A549 (cell line): ENCODE measurements around the gene ARHGAP26. TPM values are rescaled to one million over a fixed set of nuclear protein-coding genes. Genes with fewer than 3 reads are reported as not detected.

ENCODE experiments used
- ATAC-seq, 2 experiments: fragments of 200-7000 bp in 1 of 2; fragments of >200 bp in 1 of 2; cut with Nextera tagmentation in 1 of 2; cut with Tn5 transposase in 1 of 2; 3 replicates each; pipeline versions ENCODE4 v1.8.0 to v1.9.1; 2018 to 2020; ENCODE audit warnings: mild to moderate bottlenecking in 1 of 2, moderate library complexity in 1 of 2
- CTCF ChIA-PET: fragments of 300-600 bp; sonication (Branson Sonifier 250); formaldehyde crosslinking; extraction: SDS; loops from one replicate; lab custom pipeline; 2021; ENCODE audit warnings: antibody characterized with exemption, inconsistent platforms; lab: Yijun Ruan, JAX
- POLR2A ChIA-PET: fragments of 350-600 bp; formaldehyde crosslinking; extraction: SDS; loops from one replicate; lab custom pipeline; 2021; ENCODE audit warnings: antibody characterized with exemption, inconsistent platforms; lab: Yijun Ruan, JAX
- DNase-seq, 2 experiments: peaks; one replicate each; pipeline versions ENCODE4 v3.0.0 to v3.0.0-alpha.2; 2011 to 2016; ENCODE audit warnings: low read depth in 1 of 2, low spot score in 1 of 2
- FAIRE-seq: peaks from 2 replicates; lab custom pipeline; 2011; peaks lifted over from hg19 to GRCh38; lab: Jason Lieb, UNC
- H3K27ac ChIP-seq, 2 experiments: fragments of >200 bp; sonication (Bioruptor Twin); formaldehyde crosslinking; 3 replicates each; pipeline ENCODE4 v1.5.1; 2016 to 2017
- H3K4me1 ChIP-seq: fragments of >200 bp; sonication (Bioruptor Twin); formaldehyde crosslinking; 3 replicates; pipeline ENCODE4 v1.6.1; 2016
- H3K4me2 ChIP-seq: fragments of >200 bp; sonication (Bioruptor Twin); formaldehyde crosslinking; 3 replicates; pipeline ENCODE4 v1.6.1; 2016
- H3K4me3 ChIP-seq: fragments of >200 bp; sonication (Bioruptor Twin); formaldehyde crosslinking; 3 replicates; pipeline ENCODE4 v1.5.1; 2016
- H3K9me3 ChIP-seq: fragments of >200 bp; sonication (Bioruptor Twin); formaldehyde crosslinking; 3 replicates; pipeline ENCODE4 v1.6.1; 2016
- CBX2 ChIP-seq: fragments of 200-600 bp; sonication (generic); IDR thresholded peaks from 2 replicates; pipeline ENCODE4 v1.6.1; 2016; ENCODE audit warnings: low read depth, mild to moderate bottlenecking, borderline replicate concordance
- CEBPB ChIP-seq, 2 experiments: fragments of >200 bp in 1 of 2; sonication (Bioruptor Twin) in 1 of 2; formaldehyde crosslinking in 1 of 2; IDR thresholded peaks; 2 replicates each; pipeline ENCODE4 v1.6.1; 2012 to 2016
- CHD2 ChIP-seq: fragments of 150-350 bp; IDR thresholded peaks from 2 replicates; pipeline ENCODE4 v1.6.1; 2014; ENCODE audit warnings: low read length; ENCODE audit not compliant: partially characterized antibody
- FOSL2 ChIP-seq, 2 experiments: fragments of 450-650 bp in 1 of 2; fragments of >200 bp in 1 of 2; sonication (Bioruptor Twin) in 1 of 2; formaldehyde crosslinking; IDR thresholded peaks; 2 replicates each; pipeline versions ENCODE4 v1.5.0 to v1.6.1; 2016 to 2020; ENCODE audit warnings: mild to moderate bottlenecking in 1 of 2, moderate library complexity in 1 of 2
- FOXS1 ChIP-seq: fragments of 250-450 bp; sonication (Bioruptor Pico); IDR thresholded peaks from 2 replicates; pipeline ENCODE4 v1.5.0; 2020; ENCODE audit warnings: mild to moderate bottlenecking, moderate library complexity
- HEYL ChIP-seq: fragments of 250-450 bp; sonication (Bioruptor Pico); IDR thresholded peaks from 2 replicates; pipeline ENCODE4 v1.8.0; 2021; ENCODE audit warnings: mild to moderate bottlenecking, moderate library complexity
- HOXA7 ChIP-seq: fragments of 250-450 bp; sonication (Bioruptor Pico); IDR thresholded peaks from 2 replicates; pipeline ENCODE4 v1.5.0; 2020; ENCODE audit warnings: mild to moderate bottlenecking, moderate library complexity
- HOXB13 ChIP-seq: fragments of 250-450 bp; sonication (Bioruptor Pico); IDR thresholded peaks from 2 replicates; pipeline ENCODE4 v1.5.0; 2020; ENCODE audit warnings: low read depth, mild to moderate bottlenecking, moderate library complexity
- HOXB5 ChIP-seq: fragments of 250-450 bp; sonication (Bioruptor Pico); IDR thresholded peaks from 2 replicates; pipeline ENCODE4 v1.5.0; 2020; ENCODE audit warnings: mild to moderate bottlenecking, moderate library complexity
- JUN ChIP-seq, 2 experiments: fragments of >200 bp; sonication (Bioruptor Twin); formaldehyde crosslinking; IDR thresholded peaks; 2 replicates in 1 of 2; 3 replicates in 1 of 2; pipeline ENCODE4 v1.6.1; 2016 to 2017
- JUNB ChIP-seq: fragments of >200 bp; sonication (Bioruptor Twin); formaldehyde crosslinking; IDR thresholded peaks from 2 replicates; pipeline ENCODE4 v1.6.1; 2016
- KDM1A ChIP-seq: fragments of 200-600 bp; sonication (generic); IDR thresholded peaks from 2 replicates; pipeline ENCODE4 v1.6.1; 2016; ENCODE audit warnings: low read depth, mild to moderate bottlenecking
- MAFK ChIP-seq: fragments of 450-650 bp; IDR thresholded peaks from 2 replicates; pipeline ENCODE4 v1.6.1; 2014; ENCODE audit not compliant: partially characterized antibody
- NPAS2 ChIP-seq: fragments of 250-450 bp; sonication (Bioruptor Pico); IDR thresholded peaks from 2 replicates; pipeline ENCODE4 v1.8.0; 2022; ENCODE audit warnings: mild to moderate bottlenecking, moderate library complexity, borderline replicate concordance
- NR3C1 ChIP-seq: fragments of >200 bp; sonication (Bioruptor Twin); formaldehyde crosslinking; IDR thresholded peaks from 3 replicates; pipeline ENCODE4 v1.6.1; 2017
- RARB ChIP-seq: fragments of 250-450 bp; sonication (Bioruptor Pico); IDR thresholded peaks from 2 replicates; pipeline ENCODE4 v1.8.0; 2021; ENCODE audit warnings: mild to moderate bottlenecking, moderate library complexity
- RNF2 ChIP-seq: fragments of 200-600 bp; sonication (generic); IDR thresholded peaks from 2 replicates; pipeline ENCODE4 v1.6.1; 2016; ENCODE audit warnings: low read depth, mild to moderate bottlenecking, antibody characterized with exemption, moderate library complexity, borderline replicate concordance
- SMC3 ChIP-seq: fragments of >200 bp; sonication (Bioruptor Twin); formaldehyde crosslinking; IDR thresholded peaks from 3 replicates; pipeline ENCODE4 v1.6.1; 2018; ENCODE audit warnings: inconsistent platforms
- TFCP2L1 ChIP-seq: fragments of 250-450 bp; sonication (Bioruptor Pico); IDR thresholded peaks from 2 replicates; pipeline ENCODE4 v1.5.0; 2021; ENCODE audit warnings: mild to moderate bottlenecking
- TP53 ChIP-seq: fragments of 250-450 bp; sonication (Bioruptor Pico); IDR thresholded peaks from 2 replicates; pipeline ENCODE4 v1.5.0; 2021; ENCODE audit warnings: mild to moderate bottlenecking, moderate library complexity
- ZC3H11A ChIP-seq: fragments of 450-650 bp; IDR thresholded peaks from 2 replicates; pipeline ENCODE4 v1.6.1; 2014; ENCODE audit warnings: antibody characterized with exemption, mild to moderate bottlenecking
- ZFP36 ChIP-seq: fragments of 450-650 bp; IDR thresholded peaks from 2 replicates; pipeline ENCODE4 v1.6.1; 2014; ENCODE audit warnings: borderline replicate concordance; ENCODE audit not compliant: partially characterized antibody
- ZNF302 ChIP-seq: fragments of 250-450 bp; sonication (Bioruptor Pico); IDR thresholded peaks from 2 replicates; pipeline ENCODE4 v1.9.0; 2021; ENCODE audit warnings: inconsistent platforms, mild to moderate bottlenecking, moderate library complexity
- ZSCAN20 ChIP-seq: fragments of 250-450 bp; sonication (Bioruptor Pico); IDR thresholded peaks from 2 replicates; pipeline ENCODE4 v1.8.0; 2022; ENCODE audit warnings: mild to moderate bottlenecking, moderate library complexity
- WGBS: methylation state at CpG from one replicate; pipeline ENCODE4 v1.1.6; 2017; ENCODE audit errors: missing lambda C conversion rate; 5-methylcytosine and 5-hydroxymethylcytosine counted together
- polyA plus RNA-seq, 4 experiments: library from polyadenylated mRNA; depleted of rRNA in 3 of 4; stranded (reverse); fragments of >200 nt; fragmentation: RNase III in 1 of 4; extraction: RNeasy Plus Mini Kit Qiagen cat#74134 plus additional on column Dnase treatment in 1 of 4; gene quantifications; 2 replicates in 3 of 4; 3 replicates in 1 of 4; pipeline ENCODE4 v1.2.3, GENCODE V29; 2011 to 2017
- TF ChIP-seq, protein P1 (sequence below): IDR thresholded peaks from 2 replicates; pipeline ENCODE4 v1.6.1; 2012
- TF ChIP-seq, protein P2 (sequence below): fragments of >200 bp; sonication (Bioruptor Twin); formaldehyde crosslinking; IDR thresholded peaks from 3 replicates; pipeline ENCODE4 v1.6.1; 2016
- TF ChIP-seq, protein P3 (sequence below): IDR thresholded peaks from 2 replicates; pipeline ENCODE4 v1.6.1; 2012
- TF ChIP-seq, protein P4 (sequence below): fragments of 450-650 bp; IDR thresholded peaks from 2 replicates; pipeline ENCODE4 v1.6.1; 2014; ENCODE audit warnings: antibody characterized with exemption
- TF ChIP-seq, protein P5 (sequence below): fragments of 200-600 bp; sonication (generic); IDR thresholded peaks from 2 replicates; pipeline ENCODE4 v1.6.1; 2016; ENCODE audit warnings: antibody characterized with exemption, mild to moderate bottlenecking, moderate library complexity

ARHGAP26 gene
- polyA plus RNA-seq, 2 of the 4 experiments (the other 2 are of a cell fraction): 6.6 to 19.1 TPM

DNA sequence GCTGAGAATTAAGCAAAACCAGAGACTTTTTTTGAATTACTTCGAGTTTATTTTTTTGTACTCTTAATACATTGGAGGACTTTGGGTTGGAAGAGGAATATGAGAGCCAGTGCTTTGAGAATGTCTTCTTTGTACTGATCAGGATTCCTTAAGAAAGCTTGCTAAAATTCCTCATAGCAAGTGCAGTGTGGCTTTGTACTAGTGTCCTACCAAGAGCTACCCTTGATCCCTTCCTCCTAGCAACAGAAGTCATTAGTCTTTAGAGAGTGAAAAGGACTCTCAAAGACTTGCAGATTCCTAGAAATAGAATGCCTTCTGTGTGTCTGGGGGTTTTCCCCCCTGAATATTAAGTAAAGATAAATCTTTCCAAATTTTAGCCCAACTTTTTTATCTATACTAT is 276.1 kb downstream of the ARHGAP26 start:
- DNase-seq: no peak
- Histone ChIP-seq H3K27ac (no peak overlapping the region), H3K4me2 (no peak overlapping the region), H3K4me3 (no peak overlapping the region), H3K4me1 (peaks cover 8% of the 10 kb centered on the region), H3K9me3 (no peaks in the 10 kb centered on the region)
- FAIRE-seq: no peak
- TF ChIP-seq FOSL2 (IDR thresholded peaks at IDR 0.05): no peak
- no peak for TF ChIP-seq FOSL2 (CRISPR knock-in tag; IDR thresholded peaks at IDR 0.05)
- TF ChIP-seq TFCP2L1 (CRISPR knock-in tag): no peak
- TF ChIP-seq HEYL (CRISPR knock-in tag): no peak
- no peak for TF ChIP-seq ZSCAN20 (CRISPR knock-in tag)
- POLR2A ChIA-PET: no interaction called here
- 89% methylated on average over 1 of the region's 1 CpG for WGBS
- ATAC-seq: no peak
- CTCF ChIA-PET: no interaction called here

DNA sequence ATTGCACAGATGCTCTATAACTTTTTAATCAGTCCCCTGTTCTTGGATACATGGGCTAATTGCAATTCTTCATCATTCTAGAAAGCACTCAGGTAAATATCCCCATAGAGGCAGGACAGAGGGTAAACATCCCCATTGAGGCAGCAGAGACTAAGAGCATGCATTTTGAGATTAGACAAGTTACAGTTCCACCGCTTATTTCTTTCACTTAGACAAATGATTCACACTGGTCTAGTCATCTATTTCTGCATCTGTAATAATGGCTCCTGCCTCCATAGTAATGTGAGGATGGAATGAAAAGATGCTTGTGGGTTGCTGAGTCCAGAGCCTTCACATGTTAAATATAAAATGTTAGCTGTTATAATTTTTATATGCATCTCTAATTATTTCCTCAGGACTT is 276.9 kb downstream of the ARHGAP26 start:
- no peak overlapping the region for H3K4me3 ChIP-seq
- POLR2A ChIA-PET: no interaction called here
- FAIRE-seq (no peak), ATAC-seq (no peak), DNase-seq (no peak)
- no peaks in the 10 kb centered on the region for H3K9me3 ChIP-seq
- H3K4me1 ChIP-seq: peaks cover 13% of the 10 kb centered on the region
- no peak overlapping the region for H3K4me2 ChIP-seq
- no peak overlapping the region for H3K27ac ChIP-seq
- 77% methylated on average over 1 of the region's 1 CpG for WGBS
- CTCF ChIA-PET: no interaction called here
- TF ChIP-seq HOXB13 (CRISPR knock-in tag): no peak
- TF ChIP-seq JUN (IDR thresholded peaks at IDR 0.05): no peak
- no peak for TF ChIP-seq MAFK
- no peak for TF ChIP-seq RARB
- TF ChIP-seq ZC3H11A: no peak
- TF ChIP-seq JUNB: no peak
- no peak for TF ChIP-seq CBX2
- no peak for TF ChIP-seq ZSCAN20 (CRISPR knock-in tag)
- no peak for TF ChIP-seq CHD2
- TF ChIP-seq HOXA7: no peak
- no peak for TF ChIP-seq CEBPB (IDR thresholded peaks at IDR 0.05)
- no peak for TF ChIP-seq TP53
- TF ChIP-seq, protein P1, sequence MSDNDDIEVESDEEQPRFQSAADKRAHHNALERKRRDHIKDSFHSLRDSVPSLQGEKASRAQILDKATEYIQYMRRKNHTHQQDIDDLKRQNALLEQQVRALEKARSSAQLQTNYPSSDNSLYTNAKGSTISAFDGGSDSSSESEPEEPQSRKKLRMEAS: no peak
- no peak for TF ChIP-seq NPAS2 (CRISPR knock-in tag)
- TF ChIP-seq HOXB5 (CRISPR knock-in tag): no peak
- TF ChIP-seq, all 56 proteins: peak for 0

DNA sequence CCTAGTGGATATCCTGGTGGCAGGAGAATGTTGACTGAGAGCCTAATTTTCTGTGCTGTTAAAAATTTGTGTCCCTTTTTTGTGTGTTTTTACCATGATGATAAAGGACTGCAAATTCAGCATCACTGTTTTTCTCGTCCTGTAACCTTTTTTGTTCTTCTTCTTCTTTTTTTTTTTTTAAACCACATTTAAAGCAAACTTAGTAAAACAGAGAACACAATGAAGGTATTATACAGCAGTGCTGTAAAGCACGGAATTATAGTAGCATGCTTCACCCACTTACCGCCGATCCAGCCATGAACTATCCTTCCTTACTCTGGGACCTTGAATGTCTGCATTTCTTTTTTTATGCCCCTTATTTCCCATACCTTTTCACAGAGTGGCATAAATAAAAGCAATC is 280.0 kb downstream of the ARHGAP26 start:
- ATAC-seq (no peak), FAIRE-seq (no peak), DNase-seq (no peak)
- Histone ChIP-seq H3K27ac (no peak overlapping the region), H3K4me2 (no peak overlapping the region), H3K4me1 (peaks cover 19% of the 10 kb centered on the region), H3K4me3 (no peak overlapping the region), H3K9me3 (no peaks in the 10 kb centered on the region)
- TF ChIP-seq, protein P2, sequence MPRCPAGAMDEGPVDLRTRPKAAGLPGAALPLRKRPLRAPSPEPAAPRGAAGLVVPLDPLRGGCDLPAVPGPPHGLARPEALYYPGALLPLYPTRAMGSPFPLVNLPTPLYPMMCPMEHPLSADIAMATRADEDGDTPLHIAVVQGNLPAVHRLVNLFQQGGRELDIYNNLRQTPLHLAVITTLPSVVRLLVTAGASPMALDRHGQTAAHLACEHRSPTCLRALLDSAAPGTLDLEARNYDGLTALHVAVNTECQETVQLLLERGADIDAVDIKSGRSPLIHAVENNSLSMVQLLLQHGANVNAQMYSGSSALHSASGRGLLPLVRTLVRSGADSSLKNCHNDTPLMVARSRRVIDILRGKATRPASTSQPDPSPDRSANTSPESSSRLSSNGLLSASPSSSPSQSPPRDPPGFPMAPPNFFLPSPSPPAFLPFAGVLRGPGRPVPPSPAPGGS: no peak
- TF ChIP-seq NPAS2 (CRISPR knock-in tag) (no peak), RNF2 (no peak), ZNF302 (CRISPR knock-in tag) (no peak), ZFP36 (no peak), KDM1A (no peak), HOXB13 (CRISPR knock-in tag) (no peak), NR3C1 (no peak), ZSCAN20 (CRISPR knock-in tag) (no peak), FOXS1 (CRISPR knock-in tag) (no peak), SMC3 (no peak), JUNB (no peak)
- TF ChIP-seq, protein P3, sequence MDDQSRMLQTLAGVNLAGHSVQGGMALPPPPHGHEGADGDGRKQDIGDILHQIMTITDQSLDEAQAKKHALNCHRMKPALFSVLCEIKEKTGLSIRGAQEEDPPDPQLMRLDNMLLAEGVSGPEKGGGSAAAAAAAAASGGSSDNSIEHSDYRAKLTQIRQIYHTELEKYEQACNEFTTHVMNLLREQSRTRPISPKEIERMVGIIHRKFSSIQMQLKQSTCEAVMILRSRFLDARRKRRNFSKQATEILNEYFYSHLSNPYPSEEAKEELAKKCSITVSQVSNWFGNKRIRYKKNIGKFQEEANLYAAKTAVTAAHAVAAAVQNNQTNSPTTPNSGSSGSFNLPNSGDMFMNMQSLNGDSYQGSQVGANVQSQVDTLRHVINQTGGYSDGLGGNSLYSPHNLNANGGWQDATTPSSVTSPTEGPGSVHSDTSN: no peak
- TF ChIP-seq, protein P4, sequence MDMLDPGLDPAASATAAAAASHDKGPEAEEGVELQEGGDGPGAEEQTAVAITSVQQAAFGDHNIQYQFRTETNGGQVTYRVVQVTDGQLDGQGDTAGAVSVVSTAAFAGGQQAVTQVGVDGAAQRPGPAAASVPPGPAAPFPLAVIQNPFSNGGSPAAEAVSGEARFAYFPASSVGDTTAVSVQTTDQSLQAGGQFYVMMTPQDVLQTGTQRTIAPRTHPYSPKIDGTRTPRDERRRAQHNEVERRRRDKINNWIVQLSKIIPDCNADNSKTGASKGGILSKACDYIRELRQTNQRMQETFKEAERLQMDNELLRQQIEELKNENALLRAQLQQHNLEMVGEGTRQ: no peak
- TF ChIP-seq, protein P5, sequence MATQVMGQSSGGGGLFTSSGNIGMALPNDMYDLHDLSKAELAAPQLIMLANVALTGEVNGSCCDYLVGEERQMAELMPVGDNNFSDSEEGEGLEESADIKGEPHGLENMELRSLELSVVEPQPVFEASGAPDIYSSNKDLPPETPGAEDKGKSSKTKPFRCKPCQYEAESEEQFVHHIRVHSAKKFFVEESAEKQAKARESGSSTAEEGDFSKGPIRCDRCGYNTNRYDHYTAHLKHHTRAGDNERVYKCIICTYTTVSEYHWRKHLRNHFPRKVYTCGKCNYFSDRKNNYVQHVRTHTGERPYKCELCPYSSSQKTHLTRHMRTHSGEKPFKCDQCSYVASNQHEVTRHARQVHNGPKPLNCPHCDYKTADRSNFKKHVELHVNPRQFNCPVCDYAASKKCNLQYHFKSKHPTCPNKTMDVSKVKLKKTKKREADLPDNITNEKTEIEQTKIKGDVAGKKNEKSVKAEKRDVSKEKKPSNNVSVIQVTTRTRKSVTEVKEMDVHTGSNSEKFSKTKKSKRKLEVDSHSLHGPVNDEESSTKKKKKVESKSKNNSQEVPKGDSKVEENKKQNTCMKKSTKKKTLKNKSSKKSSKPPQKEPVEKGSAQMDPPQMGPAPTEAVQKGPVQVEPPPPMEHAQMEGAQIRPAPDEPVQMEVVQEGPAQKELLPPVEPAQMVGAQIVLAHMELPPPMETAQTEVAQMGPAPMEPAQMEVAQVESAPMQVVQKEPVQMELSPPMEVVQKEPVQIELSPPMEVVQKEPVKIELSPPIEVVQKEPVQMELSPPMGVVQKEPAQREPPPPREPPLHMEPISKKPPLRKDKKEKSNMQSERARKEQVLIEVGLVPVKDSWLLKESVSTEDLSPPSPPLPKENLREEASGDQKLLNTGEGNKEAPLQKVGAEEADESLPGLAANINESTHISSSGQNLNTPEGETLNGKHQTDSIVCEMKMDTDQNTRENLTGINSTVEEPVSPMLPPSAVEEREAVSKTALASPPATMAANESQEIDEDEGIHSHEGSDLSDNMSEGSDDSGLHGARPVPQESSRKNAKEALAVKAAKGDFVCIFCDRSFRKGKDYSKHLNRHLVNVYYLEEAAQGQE: no peak
- CTCF ChIA-PET: interaction anchor here (0.7 kb wide), 1 partner anchor 160 kb away, joined by 6 read pairs; no protein-coding TSS in a partner anchor
- WGBS: 96% methylated on average over 4 of the region's 4 CpGs
- POLR2A ChIA-PET: no interaction called here
